Stomach (tissue), 4 donors: Measurements from ENCODE around the gene ADAMTS12.

Experiments used
- CTCF ChIP-seq, 7 experiments: fragments of 450-650 bp in 4 of 7; fragments of 200-600 bp in 3 of 7; sonication (generic) in 3 of 7; IDR thresholded peaks; one replicate each; pipeline ENCODE4 v1.5.1; 2016 to 2019; ENCODE audit warnings: antibody characterized with exemption in 7 of 7, control low read depth in 2 of 7, mild to moderate bottlenecking in 1 of 7
- EP300 ChIP-seq: sonication (generic); formaldehyde crosslinking; IDR thresholded peaks from one replicate; pipeline ENCODE4 v1.6.1; 2017; ENCODE audit warnings: antibody characterized with exemption
- POLR2A ChIP-seq, 4 donors: fragments of 450-650 bp; IDR thresholded peaks; one replicate each; pipeline ENCODE4 v1.6.1; 2016; ENCODE audit warnings: antibody characterized with exemption in 4 of 4, control low read depth in 2 of 4, mild to moderate bottlenecking in 1 of 4, moderate library complexity in 1 of 4
- POLR2AphosphoS5 ChIP-seq, 3 donors: sonication (generic); formaldehyde crosslinking; IDR thresholded peaks; one replicate each; pipeline ENCODE4 v1.6.1; 2016; ENCODE audit warnings: antibody characterized with exemption in 3 of 3

- TF ChIP-seq CTCF (IDR thresholded peaks at IDR 0.05): no peak
- no peak for TF ChIP-seq POLR2A (IDR thresholded peaks at IDR 0.05)
- TF ChIP-seq POLR2AphosphoS5 (IDR thresholded peaks at IDR 0.05): no peak
- no peak for TF ChIP-seq EP300
Measured at GRCh38 chr5:33781286-33781685, 110.5 kb downstream of the ADAMTS12 start.
